ENCODE measurements around the gene MAMLD1. TPM values are rescaled to one million over a fixed set of nuclear protein-coding genes. Genes with fewer than 3 reads are reported as not detected.

MAMLD1 gene
- total RNA-seq, 2 donors from 2014 or later = 3.4 to 5.6 TPM

DNA sequence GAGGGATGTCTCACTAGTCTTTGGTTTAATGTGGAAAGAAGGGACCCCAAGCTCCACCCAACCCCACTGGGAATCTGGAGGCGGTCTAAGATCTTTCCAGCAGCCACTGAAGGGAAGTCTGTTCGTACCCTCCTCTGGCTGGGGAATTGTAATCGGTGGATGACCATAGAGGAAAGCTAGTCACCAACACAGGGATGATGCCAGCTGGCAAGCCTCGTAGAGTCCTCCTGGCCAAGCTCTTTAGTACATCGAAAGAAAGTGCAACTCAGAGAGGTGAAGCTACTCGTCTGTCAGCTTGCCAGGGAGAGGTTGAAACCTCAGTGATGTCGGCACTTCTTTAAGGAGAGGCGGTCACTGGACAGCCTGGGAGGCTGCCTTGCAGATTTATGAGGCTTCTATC lies 58.7 kb downstream of the MAMLD1 start:
- ATAC-seq (no peak), DNase-seq (no peak)
- intact Hi-C loops (cut with DNase I) = no loop called here
- H3K4me1 ChIP-seq = no peaks in the 10 kb centered on the region
- no peak overlapping the region for H3K4me3 ChIP-seq
- H3K27ac ChIP-seq = no peak overlapping the region
- H3K9me3 ChIP-seq = no peaks in the 10 kb centered on the region
- TF ChIP-seq, protein P1, sequence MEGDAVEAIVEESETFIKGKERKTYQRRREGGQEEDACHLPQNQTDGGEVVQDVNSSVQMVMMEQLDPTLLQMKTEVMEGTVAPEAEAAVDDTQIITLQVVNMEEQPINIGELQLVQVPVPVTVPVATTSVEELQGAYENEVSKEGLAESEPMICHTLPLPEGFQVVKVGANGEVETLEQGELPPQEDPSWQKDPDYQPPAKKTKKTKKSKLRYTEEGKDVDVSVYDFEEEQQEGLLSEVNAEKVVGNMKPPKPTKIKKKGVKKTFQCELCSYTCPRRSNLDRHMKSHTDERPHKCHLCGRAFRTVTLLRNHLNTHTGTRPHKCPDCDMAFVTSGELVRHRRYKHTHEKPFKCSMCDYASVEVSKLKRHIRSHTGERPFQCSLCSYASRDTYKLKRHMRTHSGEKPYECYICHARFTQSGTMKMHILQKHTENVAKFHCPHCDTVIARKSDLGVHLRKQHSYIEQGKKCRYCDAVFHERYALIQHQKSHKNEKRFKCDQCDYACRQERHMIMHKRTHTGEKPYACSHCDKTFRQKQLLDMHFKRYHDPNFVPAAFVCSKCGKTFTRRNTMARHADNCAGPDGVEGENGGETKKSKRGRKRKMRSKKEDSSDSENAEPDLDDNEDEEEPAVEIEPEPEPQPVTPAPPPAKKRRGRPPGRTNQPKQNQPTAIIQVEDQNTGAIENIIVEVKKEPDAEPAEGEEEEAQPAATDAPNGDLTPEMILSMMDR (IDR thresholded peaks at IDR 0.05) = no peak
- no peak for TF ChIP-seq POLR2A (IDR thresholded peaks at IDR 0.05)
- no peaks in the 10 kb centered on the region for H3K36me3 ChIP-seq (replicated peaks in 1 of 2; ENCODE audit: insufficient read depth in 1 of 2, low read depth in 2 of 2)
- 81 to 85% methylated on average over 4 to 8 of the region's 8 CpGs for WGBS, 2 donors
- H3K27me3 ChIP-seq = no peaks in the 10 kb centered on the region

DNA sequence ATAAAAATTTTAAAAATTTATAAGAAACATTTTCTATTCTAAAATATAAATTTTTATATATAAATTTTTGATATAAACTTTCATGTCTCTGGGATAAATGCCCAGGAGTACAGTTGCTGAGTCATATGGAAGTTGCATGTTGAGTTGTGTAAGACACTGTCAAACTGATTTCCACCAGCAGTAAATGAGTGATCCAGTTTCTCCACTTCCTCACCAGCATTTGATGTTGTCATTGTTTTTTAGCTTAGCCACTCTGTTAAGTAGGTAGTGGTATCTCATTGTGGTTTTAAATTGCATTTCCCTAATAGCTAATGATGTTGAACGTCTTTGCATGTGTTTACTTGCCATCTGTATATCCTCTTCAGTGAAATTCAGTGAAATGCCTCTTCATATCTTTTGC lies 66.5 kb downstream of the MAMLD1 start:
- Histone ChIP-seq H3K27me3 (no peaks in the 10 kb centered on the region), H3K9me3 (no peaks in the 10 kb centered on the region), H3K4me1 (no peaks in the 10 kb centered on the region), H3K27ac (no peak overlapping the region), H3K36me3 (replicated peaks in 1 of 2; ENCODE audit: insufficient read depth in 1 of 2, low read depth in 2 of 2) (no peaks in the 10 kb centered on the region), H3K4me3 (no peak overlapping the region)
- WGBS, 2 donors = 73 to 86% methylated on average over 1 of the region's 1 CpG
- TF ChIP-seq, protein P1 (IDR thresholded peaks at IDR 0.05) = no peak
- TF ChIP-seq POLR2A (IDR thresholded peaks at IDR 0.05) = no peak
- intact Hi-C loops (cut with DNase I) = no loop called here
- ATAC-seq (no peak), DNase-seq (no peak)

DNA sequence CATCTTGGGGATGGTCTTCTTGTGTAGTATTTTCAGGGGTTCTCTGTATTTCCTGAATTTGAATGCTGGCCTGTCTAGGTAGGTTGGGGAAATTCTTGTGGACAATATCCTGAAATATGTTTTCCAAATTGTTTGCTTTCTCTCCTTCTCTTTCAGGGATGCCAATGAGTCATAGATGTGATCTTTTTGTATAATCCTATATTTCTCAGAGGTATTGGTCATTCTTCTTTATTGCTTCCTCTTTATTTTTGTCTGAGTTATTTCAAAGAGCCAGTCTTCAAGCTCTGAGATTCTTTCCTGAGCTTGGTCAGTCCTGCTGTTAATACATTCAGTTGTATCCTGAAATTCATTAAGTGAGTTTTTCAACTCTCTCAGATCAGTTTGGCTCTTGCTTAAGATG lies 73.1 kb downstream of the MAMLD1 start:
- Histone ChIP-seq H3K36me3 (replicated peaks in 1 of 2; ENCODE audit: insufficient read depth in 1 of 2, low read depth in 2 of 2) (no peaks in the 10 kb centered on the region), H3K27me3 (no peaks in the 10 kb centered on the region), H3K4me1 (no peaks in the 10 kb centered on the region), H3K4me3 (no peak overlapping the region), H3K9me3 (no peaks in the 10 kb centered on the region), H3K27ac (no peak overlapping the region)
- intact Hi-C loops (cut with DNase I) = no loop called here
- no peak for DNase-seq
- ATAC-seq = no peak
- TF ChIP-seq, protein P1 (IDR thresholded peaks at IDR 0.05) = no peak
- no peak for TF ChIP-seq POLR2A (IDR thresholded peaks at IDR 0.05)

DNA sequence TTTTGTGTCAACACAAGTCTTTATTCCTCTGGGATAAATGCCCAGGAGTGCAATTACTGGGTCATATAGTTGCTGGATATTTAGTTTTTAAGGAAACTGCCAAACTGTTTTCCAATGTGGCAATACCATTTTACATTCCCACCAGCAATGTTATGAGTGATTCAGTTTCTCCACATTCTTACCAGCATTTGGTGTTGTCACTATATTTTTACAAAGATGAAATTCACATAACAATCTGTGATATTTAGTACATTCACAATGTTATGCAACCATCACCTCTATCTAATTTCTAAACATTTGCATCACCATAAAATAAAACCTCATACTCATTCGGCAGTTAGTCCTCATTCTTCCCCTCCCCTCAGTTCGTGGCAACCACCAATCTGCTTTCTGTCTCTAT lies 75.0 kb downstream of the MAMLD1 start:
- ATAC-seq (no peak), DNase-seq (no peak)
- H3K4me3 ChIP-seq = no peak overlapping the region
- H3K9me3 ChIP-seq = no peaks in the 10 kb centered on the region
- H3K36me3 ChIP-seq (replicated peaks in 1 of 2; ENCODE audit: insufficient read depth in 1 of 2, low read depth in 2 of 2) = no peaks in the 10 kb centered on the region
- 76 to 97% methylated on average over 2 of the region's 2 CpGs for WGBS, 2 donors
- TF ChIP-seq, protein P1 (IDR thresholded peaks at IDR 0.05) = no peak
- no peak for TF ChIP-seq POLR2A (IDR thresholded peaks at IDR 0.05)
- intact Hi-C loops (cut with DNase I) = no loop called here
- H3K27me3 ChIP-seq = no peaks in the 10 kb centered on the region
- no peak overlapping the region for H3K27ac ChIP-seq
- H3K4me1 ChIP-seq = no peaks in the 10 kb centered on the region

DNA sequence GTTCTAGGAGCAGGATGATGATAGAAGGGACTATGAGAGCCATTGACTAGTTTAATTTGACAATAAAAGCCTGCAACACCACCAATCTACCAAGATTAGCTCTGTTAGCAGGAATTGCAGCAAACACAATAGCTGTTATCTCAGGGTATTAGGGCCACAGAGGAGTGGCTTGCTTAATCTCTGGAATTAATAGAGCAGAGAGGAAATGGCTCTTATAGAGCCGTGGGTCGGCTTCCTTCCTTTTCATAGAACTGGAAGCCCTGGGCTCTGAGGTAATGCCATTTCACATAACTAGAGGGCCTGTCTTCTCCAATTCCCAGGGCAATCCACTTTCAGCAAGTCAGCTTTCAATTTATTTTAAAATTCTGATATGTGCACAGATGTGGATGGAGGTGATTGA lies 83.0 kb downstream of the MAMLD1 start:
- H3K4me3 ChIP-seq = no peak overlapping the region
- DNase-seq (no peak), ATAC-seq (no peak)
- H3K27ac ChIP-seq = no peak overlapping the region
- no peaks in the 10 kb centered on the region for H3K36me3 ChIP-seq (replicated peaks in 1 of 2; ENCODE audit: insufficient read depth in 1 of 2, low read depth in 2 of 2)
- intact Hi-C loops (cut with DNase I) = no loop called here
- H3K4me1 ChIP-seq = no peaks in the 10 kb centered on the region
- no peaks in the 10 kb centered on the region for H3K9me3 ChIP-seq
- TF ChIP-seq POLR2A (IDR thresholded peaks at IDR 0.05) = no peak
- TF ChIP-seq, protein P1 (IDR thresholded peaks at IDR 0.05) = no peak
- H3K27me3 ChIP-seq = no peaks in the 10 kb centered on the region
- 70 to 100% methylated on average over 2 of the region's 2 CpGs for WGBS, 2 donors

Measured in body of pancreas (tissue), 4 donors.